Measurements from ENCODE around the gene HACD1.
A peak's percentile ranks its signal among the peaks of the same experiment; 100 is the strongest.

Gene HACD1

GRCh38 chr10:17617031-17617911 is at the start of gene HACD1:
Gene HACD1 (minus strand): TSS chr10:17617374. CDS start chr10:17617339, 35 bp downstream.
- DNase-seq (ENCODE audit: low read depth), result no peak

DNA sequence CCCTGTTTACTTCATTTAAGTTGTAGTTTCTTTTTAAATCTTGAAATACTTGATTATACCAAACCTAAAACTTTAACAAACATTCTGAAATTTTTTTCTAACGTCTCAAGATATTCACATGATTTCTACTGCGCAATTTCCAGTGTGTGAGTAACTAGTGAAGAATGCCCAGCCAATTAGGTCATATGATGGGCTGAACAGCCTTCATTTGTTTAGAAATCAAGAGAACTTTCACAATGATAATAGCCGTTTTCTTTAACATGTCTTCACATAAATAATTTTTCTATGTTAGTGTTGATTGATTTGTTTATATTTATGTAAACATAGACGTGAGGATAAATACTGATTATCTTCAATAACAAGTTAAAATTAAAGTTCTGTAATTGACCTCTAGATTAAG is 48.6 kb upstream of the HACD1 start:
- DNase-seq (ENCODE audit: low read depth), result peak; percentile 69
- TF ChIP-seq, protein P1, sequence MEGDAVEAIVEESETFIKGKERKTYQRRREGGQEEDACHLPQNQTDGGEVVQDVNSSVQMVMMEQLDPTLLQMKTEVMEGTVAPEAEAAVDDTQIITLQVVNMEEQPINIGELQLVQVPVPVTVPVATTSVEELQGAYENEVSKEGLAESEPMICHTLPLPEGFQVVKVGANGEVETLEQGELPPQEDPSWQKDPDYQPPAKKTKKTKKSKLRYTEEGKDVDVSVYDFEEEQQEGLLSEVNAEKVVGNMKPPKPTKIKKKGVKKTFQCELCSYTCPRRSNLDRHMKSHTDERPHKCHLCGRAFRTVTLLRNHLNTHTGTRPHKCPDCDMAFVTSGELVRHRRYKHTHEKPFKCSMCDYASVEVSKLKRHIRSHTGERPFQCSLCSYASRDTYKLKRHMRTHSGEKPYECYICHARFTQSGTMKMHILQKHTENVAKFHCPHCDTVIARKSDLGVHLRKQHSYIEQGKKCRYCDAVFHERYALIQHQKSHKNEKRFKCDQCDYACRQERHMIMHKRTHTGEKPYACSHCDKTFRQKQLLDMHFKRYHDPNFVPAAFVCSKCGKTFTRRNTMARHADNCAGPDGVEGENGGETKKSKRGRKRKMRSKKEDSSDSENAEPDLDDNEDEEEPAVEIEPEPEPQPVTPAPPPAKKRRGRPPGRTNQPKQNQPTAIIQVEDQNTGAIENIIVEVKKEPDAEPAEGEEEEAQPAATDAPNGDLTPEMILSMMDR (IDR thresholded peaks at IDR 0.05; ENCODE audit: control insufficient read depth, insufficient read depth, low read depth, low read length, missing control alignments), result no peak

More at GRCh38 chr10:17617031-17617911, at the start of gene HACD1:
- H3K4me3 ChIP-seq (ENCODE audit: control insufficient read depth, low read depth, low read length), result peak within 1 kb of the TSS; percentile 69
- TF ChIP-seq, protein P1 (IDR thresholded peaks at IDR 0.05; ENCODE audit: control insufficient read depth, insufficient read depth, low read depth, low read length, missing control alignments), result peak; percentile 27

GRCh38 chr10:17663450-17663849 is 46.3 kb upstream of the HACD1 start:
- TF ChIP-seq, protein P1 (IDR thresholded peaks at IDR 0.05; ENCODE audit: control insufficient read depth, insufficient read depth, low read depth, low read length, missing control alignments), result no peak
- no peak overlapping the region for H3K4me3 ChIP-seq (ENCODE audit: control insufficient read depth, low read depth, low read length)
- no peak for DNase-seq (ENCODE audit: low read depth)

More for the DNA sequence above, 48.6 kb upstream of the HACD1 start:
- H3K4me3 ChIP-seq (ENCODE audit: control insufficient read depth, low read depth, low read length), result no peak overlapping the region

DNA sequence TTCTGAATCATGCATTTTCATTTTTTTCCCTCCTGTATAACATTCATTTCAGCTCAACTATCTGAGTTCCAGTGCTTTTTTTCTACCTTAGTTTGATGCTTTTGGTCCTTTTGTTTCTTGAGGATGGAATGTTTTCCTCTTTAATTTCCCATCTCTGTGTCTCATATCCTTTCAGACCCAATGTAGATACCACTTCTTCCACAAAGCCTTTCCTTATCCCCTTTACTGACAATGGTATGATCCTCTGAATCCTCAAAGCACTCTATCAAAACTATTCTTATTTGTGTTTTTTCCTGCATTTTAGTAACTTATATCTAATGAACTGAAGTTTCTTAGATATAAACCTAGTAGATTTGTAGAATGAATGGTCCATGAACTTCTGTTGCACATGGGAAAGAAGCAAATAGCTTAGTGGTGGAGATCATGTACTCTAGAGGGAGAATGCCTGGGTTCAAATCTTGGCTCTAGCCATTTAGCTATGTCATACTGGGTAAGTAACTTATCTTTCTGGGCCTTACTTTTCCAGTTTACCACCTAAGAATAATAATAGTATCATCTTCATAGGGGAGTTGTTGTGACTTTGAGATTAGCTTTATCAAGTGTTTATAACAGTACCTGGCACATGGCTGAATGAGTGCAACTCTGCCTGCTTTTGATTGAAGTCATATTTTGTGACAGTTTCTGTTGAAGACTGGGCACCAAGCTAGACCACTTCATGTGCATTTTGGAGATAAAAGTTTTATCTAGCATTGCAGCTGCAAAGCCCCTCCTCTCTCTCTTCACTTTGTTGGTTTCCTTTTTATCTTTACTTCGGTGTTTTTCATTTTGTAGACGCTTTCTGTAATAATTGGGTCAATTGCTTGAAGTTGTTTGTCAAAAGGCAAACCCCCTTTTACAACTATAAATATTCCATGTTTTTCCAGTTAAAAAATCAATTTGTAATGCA is 45.3 kb upstream of the HACD1 start:
- no peak overlapping the region for H3K4me3 ChIP-seq (ENCODE audit: control insufficient read depth, low read depth, low read length)
- DNase-seq (ENCODE audit: low read depth), result no peak
- TF ChIP-seq, protein P1 (IDR thresholded peaks at IDR 0.05; ENCODE audit: control insufficient read depth, insufficient read depth, low read depth, low read length, missing control alignments), result no peak

DNA sequence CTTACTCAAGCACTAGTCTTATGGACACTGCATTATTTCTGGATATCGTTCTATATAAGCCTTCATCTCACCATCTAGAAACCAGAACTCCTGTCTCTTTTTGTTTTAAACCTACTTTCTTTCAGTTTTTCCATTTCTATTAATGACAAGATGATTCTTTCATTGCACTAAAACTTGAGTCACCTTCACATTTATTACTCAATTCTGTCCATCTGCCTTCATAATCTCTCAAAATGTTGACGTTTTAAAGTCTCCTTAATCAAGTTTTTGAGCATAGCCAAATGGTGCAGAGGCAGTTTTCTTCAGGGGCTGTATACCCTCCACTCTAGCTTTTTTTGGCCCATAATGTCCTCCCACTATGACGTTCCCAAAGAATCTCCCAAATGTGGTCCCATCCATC is 44.3 kb upstream of the HACD1 start:
- no peak overlapping the region for H3K4me3 ChIP-seq (ENCODE audit: control insufficient read depth, low read depth, low read length)
- DNase-seq (ENCODE audit: low read depth), result no peak
- TF ChIP-seq, protein P1 (IDR thresholded peaks at IDR 0.05; ENCODE audit: control insufficient read depth, insufficient read depth, low read depth, low read length, missing control alignments), result no peak

- no peak overlapping the region for H3K4me3 ChIP-seq (ENCODE audit: control insufficient read depth, low read depth, low read length)
- TF ChIP-seq, protein P1 (IDR thresholded peaks at IDR 0.05; ENCODE audit: control insufficient read depth, insufficient read depth, low read depth, low read length, missing control alignments), result no peak
- no peak for DNase-seq (ENCODE audit: low read depth)
Observed at GRCh38 chr10:17660921-17661320, 43.7 kb upstream of the HACD1 start.
